GM18868 (cell line): ENCODE results near the gene FLAD1.

Experiments used
- ATAC-seq: cut with Tn5 transposase; IDR thresholded peaks from one replicate; pipeline ENCODE4 v1.9.1; 2021; ENCODE audit warnings: mild to moderate bottlenecking, moderate library complexity; ENCODE audit not compliant: unreplicated experiment

Gene FLAD1

GRCh38 chr1:154951901-154952657 is 31.1 kb upstream of the FLAD1 start:
- no peak for ATAC-seq

- no peak for ATAC-seq
These were observed 30.5 kb upstream of the FLAD1 start for GRCh38 chr1:154952664-154953063.

GRCh38 chr1:154953611-154954038 is 29.5 kb upstream of the FLAD1 start:
- ATAC-seq, result no peak

DNA sequence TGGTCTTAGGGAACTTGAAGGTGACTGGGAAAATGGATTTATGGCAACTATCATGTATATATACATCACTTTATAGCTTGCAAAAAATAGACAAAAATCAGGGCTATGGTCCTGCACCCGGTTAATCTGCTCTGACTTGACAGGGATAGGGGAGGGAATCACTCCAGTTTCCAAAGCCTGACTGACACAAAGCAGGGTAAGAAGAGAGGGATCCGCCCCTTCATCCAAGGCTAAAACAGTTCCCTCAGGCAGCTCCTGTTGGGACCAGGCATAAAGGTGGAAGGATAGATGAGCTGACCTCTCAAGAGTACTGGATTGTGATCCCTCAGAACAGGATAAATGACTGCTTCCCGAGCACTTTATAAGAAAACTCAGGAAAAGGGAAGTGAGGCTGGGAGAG is 28.6 kb upstream of the FLAD1 start:
- no peak for ATAC-seq

- ATAC-seq, result peak; percentile 46
These were observed 28.0 kb upstream of the FLAD1 start for GRCh38 chr1:154955039-154955717.

- peak; percentile 71 for ATAC-seq
These were observed 27.2 kb upstream of the FLAD1 start, which contains the start of gene PBXIP1 for GRCh38 chr1:154955718-154956543. TSS of gene PBXIP1 (minus strand) at chr1:154956099. CDS start at chr1:154953721, 2,378 bp downstream.

GRCh38 chr1:154956544-154956941 is 26.6 kb upstream of the FLAD1 start:
- ATAC-seq, result no peak

- ATAC-seq, result no peak
These were observed 26.0 kb upstream of the FLAD1 start for GRCh38 chr1:154957091-154957657.

- no peak for ATAC-seq
These were observed 25.1 kb upstream of the FLAD1 start for GRCh38 chr1:154958036-154958435.

- no peak for ATAC-seq
These were observed 24.3 kb upstream of the FLAD1 start for GRCh38 chr1:154958681-154959425.

DNA sequence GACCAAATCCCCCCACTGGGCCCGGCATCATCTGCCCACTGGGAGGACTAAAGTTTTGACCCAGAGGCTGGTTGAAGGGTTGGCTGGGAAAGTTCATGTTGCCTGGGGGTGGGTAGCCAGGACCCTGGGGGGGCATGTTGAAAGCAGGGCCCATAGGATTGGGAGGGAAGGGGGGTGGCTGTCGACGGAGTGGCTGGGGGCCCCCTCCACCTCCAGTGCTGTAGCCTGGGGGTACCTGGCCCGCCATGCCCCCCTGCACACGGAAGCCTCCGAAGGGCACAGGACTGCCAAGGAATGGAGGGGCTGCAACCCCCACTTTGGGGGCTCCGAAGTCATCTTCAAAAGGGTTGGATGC is 23.7 kb upstream of the FLAD1 start:
- ATAC-seq, result no peak

DNA sequence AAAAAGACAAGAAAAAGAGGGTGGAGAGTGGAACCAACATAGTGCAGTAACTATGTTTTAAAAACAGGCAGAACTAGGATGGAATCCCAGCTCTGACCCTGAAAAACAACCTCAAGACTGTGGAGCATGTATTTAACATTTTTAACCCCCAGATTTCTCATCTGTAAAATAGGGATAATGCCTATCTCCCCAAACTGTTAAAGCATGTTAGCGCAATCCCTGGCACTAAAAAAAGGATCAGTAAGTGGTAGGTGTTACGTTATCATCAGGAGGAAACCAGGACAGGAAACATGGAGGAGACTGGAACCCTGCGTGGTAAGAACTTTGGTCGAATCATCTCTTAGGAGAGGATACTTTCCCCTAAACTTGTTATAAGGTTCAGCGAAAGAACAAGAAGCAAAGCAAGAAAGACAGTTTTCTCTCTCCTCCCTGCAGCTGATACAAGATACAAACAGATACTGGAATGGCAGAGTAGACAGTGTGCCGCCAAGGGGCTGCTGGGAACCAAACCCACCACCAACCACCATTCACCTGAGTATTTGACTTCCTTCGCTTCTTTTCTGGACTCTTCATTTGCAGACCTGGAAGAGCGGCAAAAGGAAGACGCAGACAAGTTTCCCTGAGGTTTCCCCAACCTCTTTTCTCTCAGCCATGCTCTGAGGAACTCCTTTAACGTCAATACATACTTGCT is 22.6 kb upstream of the FLAD1 start:
- ATAC-seq, result no peak

- peak; percentile 79 for ATAC-seq
These were observed 21.7 kb upstream of the FLAD1 start, which contains the start of gene PYGO2 for GRCh38 chr1:154961207-154962155. TSS of gene PYGO2 (minus strand) at chr1:154961782. CDS start at chr1:154961576, 206 bp downstream.

GRCh38 chr1:154962156-154962749 is 20.9 kb upstream of the FLAD1 start:
- ATAC-seq, result peak; percentile 11

DNA sequence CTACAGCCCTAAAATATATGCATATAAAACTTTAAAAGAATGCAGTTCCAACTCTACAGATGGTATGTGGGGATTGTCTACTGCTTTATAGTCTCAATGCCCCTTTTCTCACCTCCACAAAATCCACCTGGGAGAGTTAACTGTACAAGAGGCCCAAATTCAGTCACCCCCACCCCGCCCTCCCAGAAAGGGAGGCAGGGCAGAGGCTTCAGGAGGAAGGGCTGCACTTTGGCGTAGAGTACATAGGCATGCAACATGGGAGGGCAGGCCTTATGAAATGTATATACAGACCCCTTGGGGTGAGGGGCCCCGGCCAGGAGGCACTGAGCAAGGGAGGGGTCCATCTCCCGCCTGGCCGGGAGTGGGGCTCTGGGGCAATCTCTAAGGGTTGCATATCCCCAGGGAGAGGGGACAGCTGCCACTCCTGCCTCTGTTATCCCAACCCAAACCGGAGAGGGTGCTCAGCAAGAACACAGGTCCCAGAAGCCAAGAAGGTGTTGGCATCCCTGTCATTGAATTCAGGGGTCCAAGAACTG is 20.3 kb upstream of the FLAD1 start:
- ATAC-seq, result no peak

GRCh38 chr1:154963643-154964042 is 19.5 kb upstream of the FLAD1 start:
- no peak for ATAC-seq

DNA sequence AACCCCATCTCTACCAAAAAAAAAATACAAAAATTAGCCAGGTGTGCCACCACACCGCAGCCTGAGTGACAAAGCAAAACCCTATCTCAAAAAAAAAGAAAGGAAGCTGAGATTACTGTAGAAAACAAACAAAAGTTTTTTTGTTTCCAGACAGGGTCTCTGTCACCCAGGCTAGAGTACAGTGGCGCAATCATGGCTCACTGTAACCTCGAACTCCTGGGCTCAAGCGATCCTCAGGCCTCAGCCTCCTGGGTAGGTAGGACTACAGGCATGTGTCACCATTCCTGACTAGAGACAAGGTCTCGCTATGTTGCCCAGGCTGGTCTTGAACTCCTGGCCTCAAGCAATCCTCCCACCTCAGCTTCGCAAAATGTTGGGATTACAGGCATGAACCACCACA is 18.8 kb upstream of the FLAD1 start:
- no peak for ATAC-seq

GRCh38 chr1:154966111-154966510 is 17.0 kb upstream of the FLAD1 start:
- ATAC-seq, result no peak
